ENCODE measurements around the gene TRIM62. TPM values are rescaled to one million over a fixed set of nuclear protein-coding genes. Genes with fewer than 3 reads are reported as not detected.

The TRIM62 gene
- total and polyA plus RNA-seq, 2 experiments from 2014 or later: 2.5 to 4.2 TPM

- Histone ChIP-seq H2AFZ (no peak overlapping the region), H3K9me3 (ENCODE audit: low read depth) (no peaks in the 10 kb centered on the region), H3K36me3 (replicated peaks; ENCODE audit: insufficient read depth, low read depth) (no peaks in the 10 kb centered on the region), H3K27ac (no peak overlapping the region), H3K9me2 (replicated peaks; ENCODE audit: insufficient read depth) (no peaks in the 10 kb centered on the region), H3K4me2 (no peak overlapping the region), H3K79me2 (no peaks in the 10 kb centered on the region), H3K4me1 (ENCODE audit: insufficient read depth) (peaks cover 14% of the 10 kb centered on the region), H3K4me3 (no peak overlapping the region), H4K20me1 (ENCODE audit: insufficient read depth, poor library complexity, severe bottlenecking) (no peaks in the 10 kb centered on the region), H3K27me3 (no peaks in the 10 kb centered on the region)
- no peak for TF ChIP-seq EZH2 (IDR thresholded peaks at IDR 0.05; ENCODE audit: borderline replicate concordance)
- no peak for TF ChIP-seq CTCF (IDR thresholded peaks at IDR 0.05; ENCODE audit: poor library complexity)
- no peak for TF ChIP-seq EZH2phosphoT487 (IDR thresholded peaks at IDR 0.05; ENCODE audit: low read depth, severe bottlenecking, unreplicated experiment)
- WGBS (ENCODE audit: low lambda C conversion rate, missing lambda C conversion rate): 94% methylated on average over 3 of the region's 3 CpGs
- DNase-seq (ENCODE audit: low spot score): no peak
Observed at GRCh38 chr1:33158366-33158765, 23.5 kb downstream of the TRIM62 start.

GRCh38 chr1:33157131-33157530 is 24.7 kb downstream of the TRIM62 start:
- 91% methylated on average over 4 of the region's 4 CpGs for WGBS (ENCODE audit: low lambda C conversion rate, missing lambda C conversion rate)
- DNase-seq (ENCODE audit: low spot score): no peak
- Histone ChIP-seq H3K4me3 (no peak overlapping the region), H2AFZ (no peak overlapping the region), H3K79me2 (no peaks in the 10 kb centered on the region), H3K27me3 (no peaks in the 10 kb centered on the region), H3K4me2 (no peak overlapping the region), H3K4me1 (ENCODE audit: insufficient read depth) (peaks cover 14% of the 10 kb centered on the region), H3K9me3 (ENCODE audit: low read depth) (no peaks in the 10 kb centered on the region), H3K36me3 (replicated peaks; ENCODE audit: insufficient read depth, low read depth) (no peaks in the 10 kb centered on the region), H3K27ac (no peak overlapping the region), H3K9me2 (replicated peaks; ENCODE audit: insufficient read depth) (no peaks in the 10 kb centered on the region), H4K20me1 (ENCODE audit: insufficient read depth, poor library complexity, severe bottlenecking) (no peaks in the 10 kb centered on the region)
- TF ChIP-seq EZH2phosphoT487 (IDR thresholded peaks at IDR 0.05; ENCODE audit: low read depth, severe bottlenecking, unreplicated experiment) (no peak), CTCF (IDR thresholded peaks at IDR 0.05; ENCODE audit: poor library complexity) (no peak)

- Histone ChIP-seq H3K4me1 (ENCODE audit: insufficient read depth) (peaks cover 9% of the 10 kb centered on the region), H3K79me2 (no peaks in the 10 kb centered on the region), H4K20me1 (ENCODE audit: insufficient read depth, poor library complexity, severe bottlenecking) (no peaks in the 10 kb centered on the region), H3K27me3 (no peaks in the 10 kb centered on the region), H3K9me2 (replicated peaks; ENCODE audit: insufficient read depth) (no peaks in the 10 kb centered on the region), H3K27ac (no peak overlapping the region), H3K4me3 (no peak overlapping the region), H3K36me3 (replicated peaks; ENCODE audit: insufficient read depth, low read depth) (no peaks in the 10 kb centered on the region), H3K4me2 (no peak overlapping the region), H3K9me3 (ENCODE audit: low read depth) (no peaks in the 10 kb centered on the region), H2AFZ (no peak overlapping the region)
- TF ChIP-seq EZH2 (IDR thresholded peaks at IDR 0.05; ENCODE audit: borderline replicate concordance) (no peak), CTCF (IDR thresholded peaks at IDR 0.05; ENCODE audit: poor library complexity) (no peak), EZH2phosphoT487 (IDR thresholded peaks at IDR 0.05; ENCODE audit: low read depth, severe bottlenecking, unreplicated experiment) (no peak)
- 89% methylated on average over 4 of the region's 4 CpGs for WGBS (ENCODE audit: low lambda C conversion rate, missing lambda C conversion rate)
- DNase-seq (ENCODE audit: low spot score): no peak
Observed at GRCh38 chr1:33155877-33156538, 25.8 kb downstream of the TRIM62 start.

Measured in hepatocyte (in vitro differentiated cells).